Stimulated activated CD4-positive, alpha-beta T cell treated with anti-CD3 and anti-CD28 coated beads, Interleukin-1b, Interleukin-23, amount 100 ng/mL, for 1 hour (primary cell): ENCODE measurements around the gene ATP2C2.
"Not testable (repeated sequence)": the region's sequence is repeated elsewhere in the genome, so short reads cannot be mapped to it uniquely, and the experiment has no call there.

ENCODE experiments used
- DNase-seq, 2 donors: peaks; one replicate each; pipeline ENCODE4 v3.0.0-alpha.2; 2020; ENCODE audit warnings: low read depth in 2 of 2

Gene ATP2C2

GRCh38 chr16:84368308-84368996, at the start of gene ATP2C2:
Gene ATP2C2, plus strand, starts transcription at chr16:84368538. Its CDS starts 78 bp downstream, at chr16:84368616.
- no peak for DNase-seq

- DNase-seq: no peak
Observed at GRCh38 chr16:84319146-84319760, 49.1 kb upstream of the ATP2C2 start.

GRCh38 chr16:84320511-84320910, 47.8 kb upstream of the ATP2C2 start:
- DNase-seq: no peak

GRCh38 chr16:84321932-84322331, 46.4 kb upstream of the ATP2C2 start:
- no peak for DNase-seq

- no peak for DNase-seq
Observed at GRCh38 chr16:84322749-84323148, 45.6 kb upstream of the ATP2C2 start.

- no peak for DNase-seq
Observed at GRCh38 chr16:84323606-84324005, 44.7 kb upstream of the ATP2C2 start.

GRCh38 chr16:84324434-84325262, 43.7 kb upstream of the ATP2C2 start:
- DNase-seq: no peak

- DNase-seq: no peak
Observed at GRCh38 chr16:84326545-84326944, 41.8 kb upstream of the ATP2C2 start.

GRCh38 chr16:84327926-84328505, 40.3 kb upstream of the ATP2C2 start:
- DNase-seq: no peak

GRCh38 chr16:84329016-84329415, 39.3 kb upstream of the ATP2C2 start:
- no peak for DNase-seq

GRCh38 chr16:84329843-84330684, 38.3 kb upstream of the ATP2C2 start:
- no peak for DNase-seq

GRCh38 chr16:84330685-84331050, 37.7 kb upstream of the ATP2C2 start:
- DNase-seq: no peak

- DNase-seq: no peak
Observed at GRCh38 chr16:84331998-84332780, 36.1 kb upstream of the ATP2C2 start.

GRCh38 chr16:84332975-84333684, 35.2 kb upstream of the ATP2C2 start:
- no peak for DNase-seq

- DNase-seq: no peak
Observed at GRCh38 chr16:84334058-84334457, 34.3 kb upstream of the ATP2C2 start.

GRCh38 chr16:84334482-84334881, 33.9 kb upstream of the ATP2C2 start:
- DNase-seq: no peak

- not testable (repeated sequence) for DNase-seq
Observed at GRCh38 chr16:84337236-84337635, 31.1 kb upstream of the ATP2C2 start.

GRCh38 chr16:84339311-84339710, 29.0 kb upstream of the ATP2C2 start:
- DNase-seq: no peak

- no peak for DNase-seq
Observed at GRCh38 chr16:84339766-84340165, 28.6 kb upstream of the ATP2C2 start.
